GM20000 (cell line): ENCODE data around the gene GGACT.

Experiments used
- DNase-seq: peaks from one replicate; pipeline ENCODE4 v3.0.0; 2012; ENCODE audit warnings: low spot score
- TF ChIP-seq, protein P1 (sequence below): IDR thresholded peaks from 2 replicates; pipeline ENCODE4 v1.5.1; 2012; ENCODE audit warnings: mild to moderate bottlenecking, control low read depth; ENCODE audit errors: extremely low read depth, missing control alignments

GGACT gene

GRCh38 chr13:100522618-100523309 lies 65.8 kb downstream of the GGACT start:
- DNase-seq = no peak
- TF ChIP-seq, protein P1, sequence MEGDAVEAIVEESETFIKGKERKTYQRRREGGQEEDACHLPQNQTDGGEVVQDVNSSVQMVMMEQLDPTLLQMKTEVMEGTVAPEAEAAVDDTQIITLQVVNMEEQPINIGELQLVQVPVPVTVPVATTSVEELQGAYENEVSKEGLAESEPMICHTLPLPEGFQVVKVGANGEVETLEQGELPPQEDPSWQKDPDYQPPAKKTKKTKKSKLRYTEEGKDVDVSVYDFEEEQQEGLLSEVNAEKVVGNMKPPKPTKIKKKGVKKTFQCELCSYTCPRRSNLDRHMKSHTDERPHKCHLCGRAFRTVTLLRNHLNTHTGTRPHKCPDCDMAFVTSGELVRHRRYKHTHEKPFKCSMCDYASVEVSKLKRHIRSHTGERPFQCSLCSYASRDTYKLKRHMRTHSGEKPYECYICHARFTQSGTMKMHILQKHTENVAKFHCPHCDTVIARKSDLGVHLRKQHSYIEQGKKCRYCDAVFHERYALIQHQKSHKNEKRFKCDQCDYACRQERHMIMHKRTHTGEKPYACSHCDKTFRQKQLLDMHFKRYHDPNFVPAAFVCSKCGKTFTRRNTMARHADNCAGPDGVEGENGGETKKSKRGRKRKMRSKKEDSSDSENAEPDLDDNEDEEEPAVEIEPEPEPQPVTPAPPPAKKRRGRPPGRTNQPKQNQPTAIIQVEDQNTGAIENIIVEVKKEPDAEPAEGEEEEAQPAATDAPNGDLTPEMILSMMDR = no peak

DNA sequence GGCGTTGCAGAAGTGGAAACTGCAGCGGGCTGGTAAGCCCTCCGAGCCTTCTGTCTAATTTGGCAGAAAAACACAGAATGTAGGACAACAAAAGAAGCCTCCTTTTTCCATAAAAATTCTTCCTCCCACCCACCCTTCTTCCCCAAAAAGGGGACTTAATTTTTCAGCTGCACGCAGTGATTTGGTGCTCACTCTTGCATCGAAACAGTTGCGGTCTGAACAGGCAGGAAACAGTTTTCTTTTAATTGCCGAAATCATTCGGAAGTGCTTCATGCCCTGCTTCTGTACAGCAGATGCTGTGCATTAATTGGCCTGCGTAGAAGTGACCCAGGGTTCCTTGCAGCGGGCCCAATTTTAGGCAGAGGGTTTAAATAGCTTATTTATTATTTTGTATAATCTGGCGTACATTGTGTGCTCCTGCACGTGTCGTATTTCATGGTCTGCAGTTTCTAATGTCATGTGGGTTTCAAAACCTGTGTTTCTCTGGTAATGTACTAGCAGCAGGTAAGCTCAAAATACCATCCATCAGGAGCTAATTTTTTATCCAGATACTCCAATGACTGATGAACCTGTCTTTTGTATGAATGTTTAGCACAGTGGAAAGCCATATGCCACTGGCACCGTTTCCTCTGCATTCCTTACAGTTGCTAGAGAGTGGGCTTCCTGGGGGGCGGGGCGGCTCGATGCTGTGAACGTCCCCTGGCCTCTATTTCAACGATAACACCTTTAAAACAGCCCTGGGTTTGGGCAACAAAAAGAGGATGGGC lies 66.6 kb downstream of the GGACT start:
- DNase-seq = no peak
- TF ChIP-seq, protein P1 = no peak

DNA sequence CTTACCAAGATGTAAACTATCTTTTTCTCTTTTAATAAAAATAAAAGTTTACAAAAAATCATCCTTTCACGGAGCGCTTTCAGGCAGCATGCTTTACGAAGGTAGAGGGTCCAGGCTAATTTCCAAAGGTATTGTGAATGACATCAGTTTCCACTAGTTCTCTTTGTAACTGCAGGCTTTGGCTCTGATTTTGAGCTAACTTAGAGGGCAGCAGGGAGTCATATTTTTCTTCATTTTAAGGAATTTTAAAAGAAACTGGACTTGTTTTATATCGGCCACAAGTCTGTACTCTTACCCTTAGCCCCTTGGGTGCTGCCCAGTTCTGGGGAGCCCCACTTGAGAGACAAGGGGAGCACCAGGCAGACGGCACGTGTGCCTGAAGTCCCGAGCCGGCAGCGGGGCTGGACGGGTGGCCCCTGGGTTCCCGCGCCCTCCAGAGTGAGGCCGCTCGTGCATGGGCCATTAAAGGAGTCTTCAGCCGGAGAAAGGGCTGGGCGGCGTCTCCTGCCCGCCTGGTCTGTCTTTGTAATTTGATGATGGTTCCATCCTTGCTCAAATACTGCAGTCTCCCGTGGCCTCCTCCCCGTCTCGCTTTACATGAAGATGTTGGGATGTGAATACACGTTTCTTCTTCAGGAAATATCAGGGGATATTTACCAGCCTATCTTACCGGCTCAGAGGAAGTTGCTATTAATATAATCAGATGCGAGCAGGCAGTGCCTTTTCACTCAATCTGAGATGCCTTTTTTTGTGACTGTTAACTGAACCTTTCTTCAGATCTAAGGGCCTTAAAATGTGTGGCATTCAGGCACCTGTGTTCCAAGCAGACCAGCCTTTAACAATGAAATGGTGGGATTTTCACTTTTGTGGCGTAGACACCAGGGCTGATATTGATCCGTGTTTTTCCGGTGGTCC lies 67.4 kb downstream of the GGACT start:
- TF ChIP-seq, protein P1 = no peak

GRCh38 chr13:100519626-100520025 lies 69.0 kb downstream of the GGACT start:
- TF ChIP-seq, protein P1 = no peak
- DNase-seq = no peak

More for the DNA sequence above, 67.4 kb downstream of the GGACT start:
- no peak for DNase-seq

DNA sequence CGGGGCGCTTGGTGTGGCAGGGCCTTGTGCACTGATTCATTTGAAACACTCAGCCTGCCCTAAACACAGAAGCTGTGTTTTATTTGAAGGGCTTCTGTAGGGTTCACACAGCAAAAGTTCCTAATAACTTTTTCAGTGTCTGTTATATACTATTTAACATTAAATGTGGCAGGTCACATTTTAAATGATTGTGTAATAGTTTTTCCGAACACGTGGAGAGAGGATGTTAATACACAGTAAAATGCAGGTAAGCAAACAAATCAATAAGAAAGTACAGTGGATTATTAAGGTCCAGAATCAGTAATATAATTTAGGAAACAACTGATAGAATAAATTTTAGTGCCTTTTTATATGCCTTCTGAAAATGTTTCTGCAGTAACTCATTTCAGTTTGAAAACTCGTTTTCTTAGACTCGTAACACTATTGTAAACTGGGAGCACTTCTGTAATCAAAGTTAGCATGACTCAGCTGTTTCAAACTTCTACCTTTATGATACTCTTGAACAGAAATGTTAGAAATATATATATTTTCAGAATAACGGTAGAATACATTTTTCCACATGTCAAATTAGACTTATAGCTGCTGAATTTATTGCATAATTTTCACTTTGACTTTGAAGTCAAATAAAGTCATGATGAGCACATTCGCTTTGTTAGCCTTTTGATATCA lies 70.1 kb downstream of the GGACT start:
- no peak for DNase-seq
- TF ChIP-seq, protein P1 = no peak

- TF ChIP-seq, protein P1 = no peak
- no peak for DNase-seq
These were observed 70.9 kb downstream of the GGACT start for GRCh38 chr13:100517728-100518127.
